ENCODE data around the gene KPNA3. TPM values are rescaled to one million over a fixed set of nuclear protein-coding genes. Genes with fewer than 3 reads are reported as not detected.

The KPNA3 gene
- total and polyA plus RNA-seq, 7 donors, result 32.3 to 157 (median 127) TPM

GRCh38 chr13:49678191-49678914, 114.1 kb downstream of the KPNA3 start:
- WGBS, 3 donors, result 97 to 98% (median 97%) methylated on average over 43 to 48 of the region's 48 CpGs
- intact Hi-C loops (cut with DNase I), result no loop called here
- DNase-seq, result no peak
- no peaks in the 10 kb centered on the region for H3K9me3 ChIP-seq
- no peak overlapping the region for H3K27ac ChIP-seq
- H3K4me3 ChIP-seq, result no peak overlapping the region
- no peaks in the 10 kb centered on the region for H3K27me3 ChIP-seq (ENCODE audit: insufficient read depth in 3 of 3, low read length in 2 of 3)
- ATAC-seq, result no peak
- peaks cover 0 to 7% of the 10 kb centered on the region in 2 donors for H3K36me3 ChIP-seq (ENCODE audit: insufficient read depth in 1 of 2, low read depth in 1 of 2)
- peaks cover 7% of the 10 kb centered on the region for H3K4me1 ChIP-seq
- TF ChIP-seq CTCF (IDR thresholded peaks at IDR 0.05), result no peak

GRCh38 chr13:49676581-49677298, 115.7 kb downstream of the KPNA3 start:
- DNase-seq (no peak), ATAC-seq (no peak)
- WGBS, 3 donors, result 98 to 100% (median 98%) methylated on average over 6 of the region's 6 CpGs
- Histone ChIP-seq H3K27ac (no peak overlapping the region), H3K9me3 (no peaks in the 10 kb centered on the region), H3K27me3 (ENCODE audit: insufficient read depth in 3 of 3, low read length in 2 of 3) (no peaks in the 10 kb centered on the region), H3K4me1 (no peaks in the 10 kb centered on the region), H3K4me3 (no peak overlapping the region), H3K36me3 (ENCODE audit: insufficient read depth in 1 of 2, low read depth in 1 of 2) (peaks cover 0 to 7% of the 10 kb centered on the region in 2 donors)
- intact Hi-C loops (cut with DNase I), result no loop called here
- no peak for TF ChIP-seq CTCF (IDR thresholded peaks at IDR 0.05)

GRCh38 chr13:49670828-49671227, 121.7 kb downstream of the KPNA3 start:
- 64 to 73% (median 68%) methylated on average over 5 of the region's 5 CpGs for WGBS, 3 donors
- Histone ChIP-seq H3K27me3 (ENCODE audit: insufficient read depth in 3 of 3, low read length in 2 of 3) (no peaks in the 10 kb centered on the region), H3K36me3 (ENCODE audit: insufficient read depth in 1 of 2, low read depth in 1 of 2) (peaks cover 0 to 30% of the 10 kb centered on the region in 2 donors), H3K9me3 (no peaks in the 10 kb centered on the region), H3K4me3 (no peak overlapping the region), H3K4me1 (peaks cover 17% of the 10 kb centered on the region), H3K27ac (peak overlapping the region; percentile 9)
- intact Hi-C loops (cut with DNase I), result loop anchor here in 1 of 2 donors (5.0 kb wide), 1 partner anchor 176 kb away; no protein-coding TSS in a partner anchor
- DNase-seq, result no peak
- TF ChIP-seq CTCF (IDR thresholded peaks at IDR 0.05), result no peak
- no peak for ATAC-seq

- Histone ChIP-seq H3K27ac (no peak overlapping the region), H3K27me3 (ENCODE audit: insufficient read depth in 3 of 3, low read length in 2 of 3) (no peaks in the 10 kb centered on the region), H3K9me3 (no peaks in the 10 kb centered on the region), H3K4me1 (peaks cover 17% of the 10 kb centered on the region), H3K36me3 (ENCODE audit: insufficient read depth in 1 of 2, low read depth in 1 of 2) (peaks cover 0 to 27% of the 10 kb centered on the region in 2 donors), H3K4me3 (no peak overlapping the region)
- intact Hi-C loops (cut with DNase I), result loop anchor here (1.0 to 5.0 kb wide), 3 partner anchors 117 to 178 kb away; no protein-coding TSS in a partner anchor
- 44 to 68% (median 68%) methylated on average over 5 of the region's 5 CpGs for WGBS, 3 donors
- DNase-seq (peak; percentile 33 to 65), ATAC-seq (peak; percentile 93 to 96 (median 96))
- peak; percentile 74 for TF ChIP-seq CTCF (IDR thresholded peaks at IDR 0.05)
These were observed 122.7 kb downstream of the KPNA3 start for GRCh38 chr13:49669735-49670309.
